WTC11 (cell line): Measurements from ENCODE around the gene ARHGEF39.

Experiments used
- FOXP1 ChIP-seq: sonication (generic); formaldehyde crosslinking; IDR thresholded peaks from 2 replicates; pipeline ENCODE4 v1.8.0; 2022; ENCODE audit warnings: missing genetic modification reagents, mild to moderate bottlenecking, moderate library complexity, borderline replicate concordance
- KAT7 ChIP-seq: sonication (generic); formaldehyde crosslinking; IDR thresholded peaks from 2 replicates; pipeline ENCODE4 v1.8.1; 2023; ENCODE audit warnings: missing genetic modification reagents, mild to moderate bottlenecking, borderline replicate concordance
- SP1 ChIP-seq: sonication (generic); formaldehyde crosslinking; conservative IDR thresholded peaks from 2 replicates; pipeline ENCODE4 v1.8.1; 2022; ENCODE audit warnings: missing genetic modification reagents
- ZSCAN18 ChIP-seq: fragments of 250-450 bp; sonication (Bioruptor Pico); IDR thresholded peaks from 2 replicates; pipeline ENCODE4 v2.1.2; 2022; ENCODE audit warnings: mild to moderate bottlenecking, moderate library complexity
- TF ChIP-seq, protein P1 (sequence below): sonication (generic); formaldehyde crosslinking; IDR thresholded peaks from 2 replicates; pipeline ENCODE4 v1.8.1; 2022; ENCODE audit warnings: low read depth, missing genetic modification reagents, borderline replicate concordance
- TF ChIP-seq, protein P2 (sequence below): fragments of 200-600 bp; IDR thresholded peaks from 2 replicates; pipeline ENCODE4 v1.8.0; 2022; ENCODE audit warnings: antibody characterized with exemption

DNA sequence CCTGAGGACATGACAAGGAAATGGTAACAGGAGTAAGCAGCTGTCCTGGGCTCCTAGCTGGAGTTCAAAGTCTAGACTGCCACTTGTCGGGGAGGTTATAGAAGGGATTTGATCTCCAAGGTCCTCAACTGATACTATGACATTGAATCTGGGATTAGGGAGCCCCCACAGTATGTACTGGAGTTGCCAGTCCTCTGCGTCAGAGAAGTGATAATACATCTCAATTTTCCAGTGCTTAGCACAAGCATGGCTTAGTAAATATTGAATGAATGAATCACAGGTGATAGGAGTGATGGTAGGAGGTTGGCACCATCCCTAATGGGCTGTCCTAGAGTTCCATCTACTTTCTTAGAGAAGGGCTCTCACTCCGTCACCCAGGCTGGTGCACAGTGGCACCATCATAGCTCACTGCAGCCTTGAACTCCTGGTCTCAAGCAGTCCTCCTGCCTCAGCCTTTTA is 31.0 kb upstream of the ARHGEF39 start:
- TF ChIP-seq KAT7 (no peak), FOXP1 (CRISPR knock-in tag) (no peak), ZSCAN18 (CRISPR knock-in tag) (no peak), SP1 (CRISPR knock-in tag) (no peak)
- TF ChIP-seq, protein P1, sequence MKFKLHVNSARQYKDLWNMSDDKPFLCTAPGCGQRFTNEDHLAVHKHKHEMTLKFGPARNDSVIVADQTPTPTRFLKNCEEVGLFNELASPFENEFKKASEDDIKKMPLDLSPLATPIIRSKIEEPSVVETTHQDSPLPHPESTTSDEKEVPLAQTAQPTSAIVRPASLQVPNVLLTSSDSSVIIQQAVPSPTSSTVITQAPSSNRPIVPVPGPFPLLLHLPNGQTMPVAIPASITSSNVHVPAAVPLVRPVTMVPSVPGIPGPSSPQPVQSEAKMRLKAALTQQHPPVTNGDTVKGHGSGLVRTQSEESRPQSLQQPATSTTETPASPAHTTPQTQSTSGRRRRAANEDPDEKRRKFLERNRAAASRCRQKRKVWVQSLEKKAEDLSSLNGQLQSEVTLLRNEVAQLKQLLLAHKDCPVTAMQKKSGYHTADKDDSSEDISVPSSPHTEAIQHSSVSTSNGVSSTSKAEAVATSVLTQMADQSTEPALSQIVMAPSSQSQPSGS (CRISPR knock-in tag) = no peak
- TF ChIP-seq, protein P2, sequence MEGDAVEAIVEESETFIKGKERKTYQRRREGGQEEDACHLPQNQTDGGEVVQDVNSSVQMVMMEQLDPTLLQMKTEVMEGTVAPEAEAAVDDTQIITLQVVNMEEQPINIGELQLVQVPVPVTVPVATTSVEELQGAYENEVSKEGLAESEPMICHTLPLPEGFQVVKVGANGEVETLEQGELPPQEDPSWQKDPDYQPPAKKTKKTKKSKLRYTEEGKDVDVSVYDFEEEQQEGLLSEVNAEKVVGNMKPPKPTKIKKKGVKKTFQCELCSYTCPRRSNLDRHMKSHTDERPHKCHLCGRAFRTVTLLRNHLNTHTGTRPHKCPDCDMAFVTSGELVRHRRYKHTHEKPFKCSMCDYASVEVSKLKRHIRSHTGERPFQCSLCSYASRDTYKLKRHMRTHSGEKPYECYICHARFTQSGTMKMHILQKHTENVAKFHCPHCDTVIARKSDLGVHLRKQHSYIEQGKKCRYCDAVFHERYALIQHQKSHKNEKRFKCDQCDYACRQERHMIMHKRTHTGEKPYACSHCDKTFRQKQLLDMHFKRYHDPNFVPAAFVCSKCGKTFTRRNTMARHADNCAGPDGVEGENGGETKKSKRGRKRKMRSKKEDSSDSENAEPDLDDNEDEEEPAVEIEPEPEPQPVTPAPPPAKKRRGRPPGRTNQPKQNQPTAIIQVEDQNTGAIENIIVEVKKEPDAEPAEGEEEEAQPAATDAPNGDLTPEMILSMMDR = no peak
